Mucosa of stomach (tissue), 1 donor: ENCODE data around the gene MED19.
"Not testable (repeated sequence)": the region's sequence is repeated elsewhere in the genome, so short reads cannot be mapped to it uniquely, and the experiment has no call there.

ENCODE experiments used
- H3K27me3 ChIP-seq: one replicate; pipeline ENCODE4 v1.7.0; 2013; ENCODE audit warnings: mild to moderate bottlenecking, low read length; ENCODE audit not compliant: control insufficient read depth, insufficient read depth
- H3K36me3 ChIP-seq: one replicate; pipeline ENCODE4 v1.7.0; 2013; ENCODE audit warnings: low read length; ENCODE audit not compliant: control insufficient read depth, insufficient read depth
- H3K4me1 ChIP-seq: one replicate; pipeline ENCODE4 v1.7.0; 2013; ENCODE audit warnings: mild to moderate bottlenecking, low read length; ENCODE audit not compliant: control insufficient read depth, insufficient read depth
- H3K4me3 ChIP-seq: one replicate; pipeline ENCODE4 v1.7.0; 2013; ENCODE audit warnings: low read length
- H3K9ac ChIP-seq: one replicate; pipeline ENCODE4 v1.7.0; 2013; ENCODE audit warnings: mild to moderate bottlenecking, low read length, moderate library complexity
- H3K9me3 ChIP-seq: one replicate; pipeline ENCODE4 v1.7.0; 2013; ENCODE audit warnings: mild to moderate bottlenecking, low read length, moderate library complexity; ENCODE audit not compliant: control insufficient read depth
- donor health status: Pancreatic carcinoma.

MED19 gene

DNA sequence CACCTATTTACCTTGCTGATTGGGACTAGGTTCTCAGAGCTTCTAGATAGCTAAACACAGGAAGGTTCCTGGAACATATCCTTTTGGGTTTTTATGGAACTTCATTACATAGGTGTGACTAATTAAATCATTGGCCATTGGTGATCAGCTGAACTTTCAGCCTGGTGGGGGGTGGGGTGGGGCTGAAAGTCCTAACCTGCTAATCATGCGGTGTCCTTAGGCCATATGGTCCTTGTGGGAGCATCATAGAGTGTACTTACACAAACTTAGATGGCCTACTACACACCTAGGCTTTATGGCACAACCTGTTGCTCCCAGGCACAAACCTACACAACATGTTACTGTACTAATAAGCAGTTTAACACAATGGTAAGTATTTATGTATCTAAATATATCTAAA, 20.6 kb upstream of the MED19 start:
- no peak overlapping the region for H3K4me3 ChIP-seq
- no peaks in the 10 kb centered on the region for H3K36me3 ChIP-seq
- no peaks in the 10 kb centered on the region for H3K27me3 ChIP-seq
- peaks cover 13% of the 10 kb centered on the region for H3K4me1 ChIP-seq
- H3K9ac ChIP-seq = no peak overlapping the region
- H3K9me3 ChIP-seq = no peaks in the 10 kb centered on the region

DNA sequence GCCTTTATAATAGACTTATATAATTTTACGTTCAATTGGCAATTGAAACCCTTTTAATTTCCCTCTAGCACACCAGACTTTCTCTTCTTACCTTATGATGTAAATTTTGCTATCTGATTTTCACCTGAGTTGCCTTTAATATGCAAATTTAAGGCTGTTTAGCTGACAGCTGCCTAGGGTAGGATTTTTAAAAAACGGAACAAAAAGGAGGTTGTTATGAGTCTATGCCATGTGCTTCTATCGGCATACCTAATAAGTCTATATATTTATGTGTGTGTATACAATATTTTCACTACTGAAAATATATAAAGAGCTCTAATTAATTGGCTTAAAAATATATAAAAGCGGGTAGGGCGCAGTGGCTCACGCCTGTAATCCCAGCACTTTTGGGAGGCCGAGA, 17.5 kb upstream of the MED19 start:
- H3K36me3 ChIP-seq = no peaks in the 10 kb centered on the region
- H3K9ac ChIP-seq = no peak overlapping the region
- H3K4me3 ChIP-seq = no peak overlapping the region
- H3K9me3 ChIP-seq = no peaks in the 10 kb centered on the region
- no peaks in the 10 kb centered on the region for H3K4me1 ChIP-seq
- H3K27me3 ChIP-seq = no peaks in the 10 kb centered on the region

GRCh38 chr11:57728829-57729228, 16.8 kb upstream of the MED19 start:
- H3K9me3 ChIP-seq = no peaks in the 10 kb centered on the region
- H3K4me3 ChIP-seq = no peak overlapping the region
- H3K4me1 ChIP-seq = no peaks in the 10 kb centered on the region
- H3K27me3 ChIP-seq = no peaks in the 10 kb centered on the region
- no peak overlapping the region for H3K9ac ChIP-seq
- H3K36me3 ChIP-seq = no peaks in the 10 kb centered on the region

- H3K27me3 ChIP-seq = no peaks in the 10 kb centered on the region
- H3K36me3 ChIP-seq = no peaks in the 10 kb centered on the region
- H3K9ac ChIP-seq = no peak overlapping the region
- no peaks in the 10 kb centered on the region for H3K9me3 ChIP-seq
- no peaks in the 10 kb centered on the region for H3K4me1 ChIP-seq
- H3K4me3 ChIP-seq = no peak overlapping the region
Measured at GRCh38 chr11:57727185-57727584, 15.2 kb upstream of the MED19 start.

DNA sequence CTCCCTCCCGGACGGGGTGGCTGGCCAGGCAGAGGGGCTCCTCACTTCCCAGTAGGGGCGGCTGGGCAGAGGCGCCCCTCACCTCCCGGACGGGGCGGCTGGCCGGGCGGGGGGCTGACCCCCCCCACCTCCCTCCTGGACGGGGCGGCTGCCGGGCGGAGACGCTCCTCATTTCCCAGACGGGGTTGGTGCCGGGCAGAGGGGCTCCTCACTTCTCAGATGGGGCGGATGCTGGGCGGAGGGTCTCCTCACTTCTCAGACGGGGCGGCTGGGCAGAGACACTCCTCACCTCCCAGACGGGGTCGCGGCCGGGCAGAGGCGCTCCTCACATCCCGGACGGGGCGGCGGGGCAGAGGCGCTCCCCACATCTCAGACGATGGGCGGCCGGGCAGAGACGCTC, 4.7 kb upstream of the MED19 start:
- H3K9ac ChIP-seq, H3K9me3 ChIP-seq, H3K4me3 ChIP-seq, H3K27me3 ChIP-seq, H3K36me3 ChIP-seq, H3K4me1 ChIP-seq: not testable (repeated sequence)

DNA sequence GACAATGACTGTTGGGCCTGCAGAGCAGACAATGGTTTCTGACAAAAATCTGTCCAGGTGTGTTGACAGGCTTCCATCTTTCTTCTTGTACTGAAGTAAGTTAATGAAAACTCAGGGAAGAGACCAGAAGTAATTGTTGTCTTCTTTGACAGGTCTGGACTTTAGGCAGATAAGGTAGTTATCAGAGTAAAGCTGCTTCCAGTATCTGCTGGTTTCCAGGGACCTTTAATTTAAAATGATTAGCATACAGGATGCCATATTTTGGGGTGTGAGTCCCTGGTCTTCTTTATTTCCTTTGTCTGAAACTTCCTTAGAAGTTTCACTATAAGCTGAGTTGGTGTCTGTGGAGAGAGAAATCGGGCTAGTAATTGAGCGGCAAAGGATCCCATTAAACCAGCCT, 1.8 kb upstream of the MED19 start:
- Histone ChIP-seq H3K27me3 (no peaks in the 10 kb centered on the region), H3K9me3 (no peaks in the 10 kb centered on the region), H3K4me1 (peaks cover 17% of the 10 kb centered on the region), H3K36me3 (no peaks in the 10 kb centered on the region), H3K9ac (peak overlapping the region; percentile 78), H3K4me3 (no peak overlapping the region)

- H3K4me3 ChIP-seq = peak within 1 kb of the TSS; percentile 76
- H3K27me3 ChIP-seq = no peaks in the 10 kb centered on the region
- H3K36me3 ChIP-seq = no peaks in the 10 kb centered on the region
- H3K4me1 ChIP-seq = peaks cover 17% of the 10 kb centered on the region
- H3K9me3 ChIP-seq = no peaks in the 10 kb centered on the region
- peak within 1 kb of the TSS; percentile 81 for H3K9ac ChIP-seq
Measured at GRCh38 chr11:57712256-57713150, 488 bp upstream of the MED19 start, which contains the start of gene TMX2. Gene TMX2, plus strand, starts transcription at chr11:57712593. Its CDS starts 26 bp downstream, at chr11:57712619.

DNA sequence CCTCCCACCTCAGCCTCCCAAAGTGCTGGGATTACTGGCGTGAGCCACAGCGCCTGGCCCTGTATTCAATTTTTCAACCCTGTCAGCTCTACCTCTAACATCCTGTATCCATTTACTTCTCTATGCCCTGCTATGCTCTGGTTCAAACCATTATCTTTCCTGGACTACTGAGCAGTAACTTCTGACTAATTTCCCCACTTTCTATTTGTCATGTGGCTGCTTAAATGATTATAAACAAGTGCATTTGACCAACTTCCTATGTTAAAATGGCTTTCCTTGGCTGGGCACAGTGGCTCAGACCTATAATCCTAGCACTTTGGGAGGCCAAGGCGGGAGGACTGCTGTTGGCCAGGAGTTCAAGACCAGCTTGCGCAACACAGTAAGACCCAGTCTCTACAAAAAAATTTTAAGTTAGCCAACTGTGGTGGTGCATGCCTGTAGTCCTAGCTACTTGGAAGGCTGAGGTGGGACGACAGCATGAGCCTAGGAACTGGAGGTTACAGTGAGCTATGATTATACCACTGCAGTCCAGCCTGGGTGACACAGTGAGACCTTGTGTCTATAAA, 2.1 kb downstream of the MED19 start:
- H3K4me1 ChIP-seq = peaks cover 17% of the 10 kb centered on the region
- no peaks in the 10 kb centered on the region for H3K9me3 ChIP-seq
- no peak overlapping the region for H3K4me3 ChIP-seq
- H3K36me3 ChIP-seq = peaks cover 1% of the 10 kb centered on the region
- no peaks in the 10 kb centered on the region for H3K27me3 ChIP-seq
- H3K9ac ChIP-seq = no peak overlapping the region

DNA sequence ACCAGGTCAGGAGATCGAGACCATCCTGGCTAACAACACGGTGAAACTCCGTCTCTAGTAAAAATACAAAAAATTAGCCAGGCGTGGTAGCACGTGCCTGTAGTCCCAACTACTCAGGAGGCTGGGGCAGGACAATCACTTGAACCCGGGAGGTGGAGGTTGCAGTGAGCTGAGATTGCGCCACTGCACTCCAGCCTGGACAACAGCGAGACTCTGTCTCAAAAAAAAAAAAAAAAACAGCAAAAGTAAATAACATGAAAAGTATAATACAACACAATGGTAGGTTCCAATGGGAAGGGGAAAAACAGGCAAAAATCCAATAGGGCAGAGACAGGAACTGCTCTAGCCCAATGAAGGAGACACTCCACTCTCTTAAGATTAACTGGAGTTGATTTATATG, 6.6 kb downstream of the MED19 start:
- not testable (repeated sequence) for H3K36me3 ChIP-seq, H3K4me1 ChIP-seq, H3K9ac ChIP-seq, H3K27me3 ChIP-seq, H3K9me3 ChIP-seq, H3K4me3 ChIP-seq

- no peaks in the 10 kb centered on the region for H3K27me3 ChIP-seq
- H3K9ac ChIP-seq = no peak overlapping the region
- H3K36me3 ChIP-seq = peaks cover 3% of the 10 kb centered on the region
- H3K4me1 ChIP-seq = no peaks in the 10 kb centered on the region
- no peak overlapping the region for H3K4me3 ChIP-seq
- H3K9me3 ChIP-seq = no peaks in the 10 kb centered on the region
Measured at GRCh38 chr11:57704932-57705331, 7.1 kb downstream of the MED19 start.

DNA sequence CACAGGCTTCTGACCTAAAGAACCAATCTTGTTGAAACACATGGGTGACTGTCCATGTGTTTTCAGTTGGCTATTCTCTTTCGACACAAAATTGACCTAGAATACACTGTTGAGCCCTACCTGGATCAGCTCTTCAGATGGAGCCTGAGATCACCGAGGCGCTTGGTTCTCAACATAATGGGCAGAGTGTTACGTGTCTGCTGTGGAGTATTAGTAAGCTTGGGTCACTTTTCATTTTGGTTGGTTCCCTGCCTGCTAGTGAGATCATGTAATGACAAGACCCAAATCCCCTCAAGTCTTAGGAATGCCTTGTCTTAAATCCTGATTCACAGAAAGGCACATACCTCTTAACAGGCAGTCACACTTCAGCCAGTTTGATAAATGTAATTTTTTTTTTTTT, 8.7 kb downstream of the MED19 start:
- H3K9ac ChIP-seq = no peak overlapping the region
- no peaks in the 10 kb centered on the region for H3K4me1 ChIP-seq
- no peak overlapping the region for H3K4me3 ChIP-seq
- no peaks in the 10 kb centered on the region for H3K27me3 ChIP-seq
- peaks cover 11% of the 10 kb centered on the region for H3K36me3 ChIP-seq
- no peaks in the 10 kb centered on the region for H3K9me3 ChIP-seq

DNA sequence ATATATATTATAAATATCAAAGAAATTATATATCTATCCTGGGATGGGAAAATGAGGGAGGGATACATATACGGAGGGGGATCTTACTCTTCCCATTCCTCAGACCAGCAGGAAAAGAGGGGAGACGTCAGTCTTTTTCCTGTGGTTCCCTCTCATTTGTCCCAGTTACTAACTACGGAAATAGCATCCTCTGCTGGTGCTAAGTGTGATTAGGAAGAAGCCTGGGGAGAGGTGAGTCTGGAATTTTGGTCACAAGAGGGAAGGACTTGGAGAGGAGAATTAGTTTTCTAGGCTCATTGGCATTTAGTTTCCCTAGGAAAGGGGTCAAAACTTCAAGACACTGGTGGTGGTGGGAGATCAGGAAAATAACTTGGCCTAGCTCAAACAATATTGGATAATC, 11.6 kb downstream of the MED19 start:
- Histone ChIP-seq H3K4me1 (no peaks in the 10 kb centered on the region), H3K9me3 (no peaks in the 10 kb centered on the region), H3K9ac (no peak overlapping the region), H3K4me3 (no peak overlapping the region), H3K27me3 (no peaks in the 10 kb centered on the region), H3K36me3 (peaks cover 18% of the 10 kb centered on the region)
